Measurements from ENCODE around the gene OSER1.

Gene OSER1

DNA sequence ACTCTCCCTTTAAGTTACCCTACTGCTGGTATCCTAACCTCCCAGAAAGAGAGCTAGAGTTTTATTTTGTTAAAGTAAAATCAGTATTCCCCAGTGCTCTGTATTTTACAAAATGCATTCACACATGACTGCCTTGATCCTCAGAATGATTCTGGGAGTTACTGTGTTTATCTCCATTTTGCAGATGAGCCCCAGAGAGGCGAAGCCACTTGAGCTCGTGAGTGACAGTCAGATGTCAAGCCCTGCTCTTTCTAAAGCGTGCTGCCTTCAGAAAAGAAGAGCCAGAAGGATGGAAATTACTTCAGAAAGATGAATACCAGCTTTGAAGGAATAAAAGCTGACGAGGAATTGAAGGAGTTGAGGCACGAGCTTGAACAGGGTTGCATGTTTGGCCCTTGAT lies 14.1 kb upstream of the OSER1 start:
- DNase-seq (ENCODE audit: low spot score): no peak

GRCh38 chr20:44223721-44224120 lies 13.2 kb upstream of the OSER1 start:
- no peak for DNase-seq (ENCODE audit: low spot score)

DNA sequence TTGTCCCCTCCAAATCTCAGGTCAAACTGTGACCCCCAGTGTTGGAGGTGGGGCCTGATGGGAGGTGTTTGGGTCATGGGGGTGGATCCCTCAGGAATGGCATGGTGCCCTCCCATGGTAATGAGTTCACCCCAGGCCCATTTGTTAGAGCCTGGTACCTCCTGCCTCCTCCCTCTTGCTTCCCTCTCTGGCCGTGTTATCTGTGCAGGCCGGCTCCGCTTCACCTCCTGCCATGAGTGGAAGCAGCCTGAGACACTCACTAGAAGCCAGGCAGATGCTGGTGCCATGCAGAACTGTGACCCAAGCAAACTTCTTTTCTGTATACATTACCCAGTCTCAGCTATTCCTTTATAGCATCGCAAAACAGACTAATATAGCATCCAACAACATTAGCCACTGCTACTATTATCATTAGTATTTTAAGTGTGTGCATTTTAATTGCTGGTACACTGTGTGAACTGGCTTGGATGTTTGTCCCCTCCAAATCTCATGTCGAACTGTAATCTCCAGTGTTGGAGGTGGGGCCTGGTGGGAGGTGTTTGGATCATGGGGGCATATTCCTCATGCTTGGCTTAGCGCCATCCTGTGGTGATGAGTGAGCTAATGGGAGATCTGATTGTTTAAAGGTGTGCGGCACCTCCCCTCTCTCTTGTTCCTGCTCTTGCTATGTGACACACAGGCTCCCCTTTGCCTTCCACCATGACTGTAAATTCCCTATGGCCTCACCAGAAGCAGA lies 12.2 kb upstream of the OSER1 start:
- no peak for DNase-seq (ENCODE audit: low spot score)

GRCh38 chr20:44222027-44222426 lies 11.5 kb upstream of the OSER1 start:
- no peak for DNase-seq (ENCODE audit: low spot score)

DNA sequence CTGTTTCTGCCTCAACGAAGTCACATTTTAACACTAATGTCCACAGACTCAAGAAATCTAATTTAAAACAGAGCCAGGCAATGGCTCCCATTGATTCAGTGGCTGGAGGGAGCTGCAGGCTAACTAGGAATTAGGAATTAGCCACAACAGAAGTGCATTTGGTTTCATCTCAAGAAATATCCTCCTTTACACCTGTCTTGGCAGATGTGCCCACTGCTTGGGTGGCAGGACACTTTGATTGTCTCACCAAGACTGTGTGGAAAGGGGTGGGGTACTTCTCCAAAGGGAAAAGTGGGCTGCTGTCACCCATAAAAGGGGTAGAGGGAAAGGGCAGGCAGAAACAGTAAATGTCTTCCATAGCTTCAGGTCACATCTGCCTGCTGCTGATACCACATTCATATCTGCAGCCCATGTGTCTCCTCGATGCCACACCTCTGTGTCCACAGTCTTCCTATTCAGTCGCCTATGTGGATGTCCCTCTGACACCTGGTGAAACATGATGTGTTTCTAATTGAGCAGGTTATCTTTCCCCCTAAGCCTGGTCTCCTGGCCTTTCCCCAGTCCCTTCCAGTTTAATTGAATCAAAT lies 10.9 kb upstream of the OSER1 start:
- DNase-seq (ENCODE audit: low spot score): no peak

DNA sequence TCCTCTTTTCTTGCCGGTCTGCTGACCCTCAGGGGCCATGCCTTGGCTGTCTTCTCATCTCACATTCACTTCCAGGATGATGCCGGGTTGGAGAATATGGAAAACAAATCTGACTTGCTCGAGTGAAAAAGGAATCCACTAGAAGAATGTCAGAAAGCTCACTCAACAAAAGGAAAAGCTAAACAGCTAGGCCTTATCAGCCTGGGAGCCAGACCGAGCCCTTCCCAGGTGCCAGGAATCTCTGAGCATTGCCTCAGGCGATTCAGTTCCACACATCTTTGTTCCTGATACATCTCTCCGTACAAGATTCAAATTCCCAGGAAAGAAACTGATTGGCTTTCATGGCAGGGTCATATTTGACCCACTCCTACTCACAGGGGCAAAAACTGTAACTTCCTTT lies 9.2 kb upstream of the OSER1 start:
- DNase-seq (ENCODE audit: low spot score): no peak

DNA sequence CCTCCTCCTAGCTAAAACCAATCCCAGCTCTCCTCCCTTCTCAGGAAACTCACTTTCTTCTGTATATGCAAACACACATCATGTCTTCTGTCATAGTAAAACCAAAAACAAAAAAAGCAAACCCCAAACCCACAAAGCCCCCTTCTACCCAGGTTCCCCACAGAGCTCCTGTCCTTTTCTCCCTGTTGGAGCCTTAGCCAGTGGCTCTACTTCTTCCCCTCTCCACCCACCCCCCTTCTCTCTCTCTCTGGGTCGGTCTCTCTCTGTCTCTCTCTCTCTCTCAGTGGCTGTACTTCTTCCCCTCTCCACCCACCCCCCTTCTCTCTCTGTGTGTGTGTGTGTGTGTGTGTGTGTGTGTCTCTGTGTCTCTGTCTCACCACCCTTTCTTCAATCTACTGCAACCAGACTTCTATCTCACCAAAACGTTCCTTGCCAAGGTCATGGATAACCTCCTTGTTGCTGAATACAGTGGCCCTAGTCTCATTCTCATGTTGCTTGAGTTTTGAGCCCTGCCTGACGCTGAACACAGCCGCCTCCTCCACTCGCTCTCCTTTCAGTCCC lies 8.7 kb upstream of the OSER1 start:
- DNase-seq (ENCODE audit: low spot score): peak; percentile 24

GRCh38 chr20:44218446-44218845 lies 7.9 kb upstream of the OSER1 start:
- DNase-seq (ENCODE audit: low spot score): peak; percentile 48

GRCh38 chr20:44217342-44218092 lies 6.9 kb upstream of the OSER1 start:
- DNase-seq (ENCODE audit: low spot score): peak; percentile 73

- peak; percentile 77 for DNase-seq (ENCODE audit: low spot score)
Measured at GRCh38 chr20:44215125-44215524, 4.6 kb upstream of the OSER1 start.

DNA sequence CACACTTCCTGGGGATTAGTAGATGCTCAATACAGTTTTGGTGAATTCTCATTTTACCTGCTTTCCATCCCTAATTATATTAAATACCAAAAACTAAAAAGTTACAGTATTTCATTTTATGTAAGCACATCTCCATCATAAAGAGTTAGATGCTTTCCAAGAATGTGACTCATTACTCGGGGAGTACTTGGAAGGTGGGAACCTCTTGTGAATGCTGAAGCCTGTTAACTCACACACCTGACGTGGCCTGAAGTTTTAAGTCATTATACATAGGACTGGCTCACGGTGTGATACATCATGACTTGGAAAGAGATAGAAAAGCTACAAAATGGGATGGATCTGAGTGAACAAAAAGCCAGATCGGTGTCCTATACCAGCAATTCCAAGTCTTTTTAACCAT lies 2.2 kb upstream of the OSER1 start:
- DNase-seq (ENCODE audit: low spot score): peak; percentile 34

DNA sequence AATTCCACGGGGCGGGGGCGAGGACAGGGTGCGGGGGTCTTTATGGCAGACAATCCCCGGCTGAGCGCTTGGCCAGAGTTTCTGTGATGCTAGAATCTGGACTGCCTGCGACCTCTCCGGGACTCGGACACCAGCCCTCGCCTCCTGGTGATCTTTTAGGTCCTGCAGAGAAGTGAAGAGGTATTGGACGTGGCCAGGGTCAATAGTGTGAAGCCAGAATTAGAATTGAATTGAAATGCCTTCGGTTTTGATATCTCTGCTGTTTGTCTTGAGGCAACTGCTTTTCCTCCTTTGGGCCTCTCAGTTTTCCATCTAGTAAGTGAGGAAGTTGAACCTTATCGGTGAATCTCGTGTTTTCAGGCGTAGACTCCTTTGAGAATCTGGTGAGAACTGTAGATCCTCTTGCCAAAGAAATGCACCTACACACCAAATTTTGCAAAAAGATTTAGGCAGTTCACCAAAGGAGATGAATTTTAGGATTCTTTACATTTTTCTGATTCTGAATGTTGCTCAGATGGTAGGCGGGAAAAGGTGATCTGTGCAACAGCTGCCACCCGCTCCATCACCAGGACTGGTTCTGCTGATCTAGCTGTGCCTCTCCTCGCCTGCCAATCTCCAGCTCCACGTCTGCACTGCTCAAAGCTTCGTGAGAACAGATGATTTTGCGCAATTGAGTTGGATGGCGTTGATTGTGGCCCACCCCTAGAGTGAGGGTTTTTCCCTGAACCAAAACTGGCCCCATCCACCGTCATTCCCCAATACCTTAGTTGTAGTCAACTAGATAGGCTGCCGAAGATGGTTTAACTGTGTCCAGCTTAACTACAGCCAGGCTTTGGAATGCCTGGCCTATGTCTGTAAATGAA lies 837 bp upstream of the OSER1 start:
- peak; percentile 6 for DNase-seq (ENCODE audit: low spot score)

- no peak for DNase-seq (ENCODE audit: low spot score)
Measured at GRCh38 chr20:44209686-44210405, 725 bp downstream of the OSER1 start.

- no peak for DNase-seq (ENCODE audit: low spot score)
Measured at GRCh38 chr20:44208770-44209169, 1.8 kb downstream of the OSER1 start.

GRCh38 chr20:44208165-44208564 lies 2.4 kb downstream of the OSER1 start:
- DNase-seq (ENCODE audit: low spot score): no peak

DNA sequence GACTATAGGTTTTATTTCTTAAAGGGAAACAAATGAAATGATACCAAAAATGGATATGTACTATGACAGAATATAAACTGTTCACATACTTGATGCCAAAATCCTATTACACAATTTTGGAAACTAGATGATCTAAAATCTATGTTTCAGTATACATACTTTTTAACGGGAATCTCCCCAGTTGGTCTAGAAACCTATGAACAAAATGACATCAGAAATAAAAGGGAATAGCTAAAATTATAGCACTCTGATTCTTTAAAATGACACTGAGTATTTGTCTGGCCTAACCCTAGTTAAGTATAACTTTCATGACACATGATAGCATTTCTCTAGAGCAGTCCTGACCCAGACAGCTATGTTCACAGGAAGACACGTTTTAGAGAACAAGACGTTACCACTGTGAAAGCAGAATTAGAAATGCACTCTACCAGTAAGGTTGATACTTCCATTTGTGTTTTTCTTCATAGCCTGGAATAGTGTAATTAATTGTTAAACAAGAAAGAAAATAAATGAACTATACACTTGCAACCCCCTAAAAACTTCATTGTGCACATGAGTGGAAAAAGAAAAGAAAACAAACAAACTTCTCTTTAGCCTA lies 3.3 kb downstream of the OSER1 start:
- no peak for DNase-seq (ENCODE audit: low spot score)

DNA sequence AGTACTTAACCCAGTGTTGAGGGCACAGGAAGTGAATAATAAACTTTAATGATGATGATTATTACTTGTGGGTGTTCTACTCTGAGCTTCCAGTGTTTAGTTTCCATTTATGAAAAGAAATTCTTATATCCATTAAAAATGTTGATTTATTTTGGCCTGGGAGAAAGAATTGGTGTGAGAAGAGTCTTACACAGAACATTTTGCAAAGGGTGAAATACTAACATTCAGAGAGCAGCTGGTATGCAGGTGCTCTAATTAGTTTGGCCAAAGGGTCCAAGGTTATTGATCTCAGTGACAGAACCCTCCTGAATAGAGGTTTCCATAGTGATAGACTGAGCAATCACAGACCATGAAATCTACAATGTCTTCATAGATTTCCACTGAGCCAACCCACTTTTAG lies 4.4 kb downstream of the OSER1 start:
- DNase-seq (ENCODE audit: low spot score): no peak

DNA sequence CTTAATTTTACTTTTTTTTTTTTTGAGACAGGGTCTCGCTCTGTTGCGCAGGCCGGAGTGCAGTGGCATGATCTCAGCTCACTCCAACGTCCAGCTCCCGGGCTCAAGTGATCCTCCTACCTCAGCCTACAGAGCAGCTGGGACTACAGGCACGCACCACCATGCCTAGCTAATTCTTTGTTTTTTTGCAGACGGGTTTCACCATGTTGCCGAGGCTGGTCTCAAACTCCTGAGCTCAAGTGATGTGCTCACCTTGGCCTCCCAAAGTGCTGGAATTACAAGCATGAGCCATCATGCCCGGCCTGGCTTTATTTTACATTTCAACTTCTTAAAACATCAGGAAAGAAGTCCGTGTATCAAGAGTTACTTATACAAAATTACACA lies 5.7 kb downstream of the OSER1 start:
- no peak for DNase-seq (ENCODE audit: low spot score)

DNA sequence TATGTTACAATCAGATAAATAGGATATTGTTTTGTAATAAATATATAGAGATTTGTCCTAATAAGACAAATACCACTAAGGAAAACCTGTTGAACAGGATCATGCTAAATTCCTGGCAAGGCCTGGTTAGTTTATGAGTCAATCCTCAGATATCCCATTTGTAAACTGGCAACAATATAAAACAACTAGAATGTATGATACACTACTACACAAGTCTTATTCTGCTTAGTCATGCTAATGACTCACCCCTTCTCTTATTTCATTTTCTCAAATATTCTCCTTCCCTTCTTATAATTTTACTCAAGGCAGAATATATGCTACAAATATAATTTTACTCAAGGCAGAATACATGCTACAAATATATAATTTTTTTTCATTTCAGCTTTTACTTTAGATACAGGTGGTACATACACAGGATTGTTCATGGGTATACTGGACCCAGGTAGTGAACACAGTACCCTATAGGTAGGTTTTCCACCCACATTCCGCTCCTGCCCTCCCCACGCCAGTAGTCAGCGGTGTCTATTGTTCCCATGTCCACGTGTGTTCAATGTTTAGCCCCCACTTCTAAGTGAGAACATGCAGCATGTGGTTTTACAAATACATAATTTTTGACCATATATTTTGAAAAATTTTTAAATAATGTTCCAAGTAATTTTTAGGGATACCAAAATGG lies 6.3 kb downstream of the OSER1 start:
- DNase-seq (ENCODE audit: low spot score): no peak

DNA sequence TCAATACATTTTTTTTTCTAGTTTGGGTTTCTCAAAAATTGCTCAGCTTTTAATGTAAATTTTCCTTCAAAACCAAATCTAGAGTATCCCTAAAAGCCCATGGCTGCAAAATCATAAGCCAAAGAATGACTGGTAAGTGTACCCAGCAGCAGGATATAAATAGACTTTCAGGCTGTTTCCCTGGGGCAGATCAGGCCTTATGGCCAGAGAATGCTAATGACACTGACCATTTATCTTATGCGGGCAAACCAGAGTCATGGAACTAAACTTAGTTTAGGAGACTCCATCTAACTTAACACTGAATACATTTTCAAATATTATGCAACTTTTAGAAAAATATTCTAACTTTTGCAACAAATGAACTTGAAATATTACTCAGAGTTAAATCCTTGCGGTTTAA lies 7.4 kb downstream of the OSER1 start:
- no peak for DNase-seq (ENCODE audit: low spot score)
